ENCODE results near the gene ADAMTSL1. TPM values are rescaled to one million over a fixed set of nuclear protein-coding genes. Genes with fewer than 3 reads are reported as not detected.

Gene ADAMTSL1
- total RNA-seq, 1 donor from 2014 or later: 1.6 TPM

DNA sequence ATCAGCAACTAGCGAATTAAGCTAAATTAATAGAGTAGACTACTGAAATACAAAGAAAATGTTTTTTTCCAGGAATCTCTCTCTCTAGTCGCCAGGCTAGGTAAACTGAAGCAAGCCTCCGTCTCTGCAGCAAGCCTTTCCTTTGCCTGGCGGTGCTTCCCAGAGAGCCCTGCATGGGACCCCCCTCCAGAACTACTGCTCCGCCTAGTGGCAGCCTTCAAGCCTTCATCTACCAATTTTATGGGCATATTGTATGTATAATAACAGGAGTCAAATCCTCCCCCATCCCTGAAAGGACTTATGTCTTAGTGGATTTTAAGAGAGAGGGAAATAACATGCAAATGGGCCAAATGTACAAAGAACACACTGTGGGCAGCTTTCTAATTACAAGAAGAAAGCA lies 317.1 kb downstream of the ADAMTSL1 start:
- H3K27me3 ChIP-seq (ENCODE audit: control insufficient read depth, insufficient read depth, low read length): no peaks in the 10 kb centered on the region
- TF ChIP-seq, protein P1, sequence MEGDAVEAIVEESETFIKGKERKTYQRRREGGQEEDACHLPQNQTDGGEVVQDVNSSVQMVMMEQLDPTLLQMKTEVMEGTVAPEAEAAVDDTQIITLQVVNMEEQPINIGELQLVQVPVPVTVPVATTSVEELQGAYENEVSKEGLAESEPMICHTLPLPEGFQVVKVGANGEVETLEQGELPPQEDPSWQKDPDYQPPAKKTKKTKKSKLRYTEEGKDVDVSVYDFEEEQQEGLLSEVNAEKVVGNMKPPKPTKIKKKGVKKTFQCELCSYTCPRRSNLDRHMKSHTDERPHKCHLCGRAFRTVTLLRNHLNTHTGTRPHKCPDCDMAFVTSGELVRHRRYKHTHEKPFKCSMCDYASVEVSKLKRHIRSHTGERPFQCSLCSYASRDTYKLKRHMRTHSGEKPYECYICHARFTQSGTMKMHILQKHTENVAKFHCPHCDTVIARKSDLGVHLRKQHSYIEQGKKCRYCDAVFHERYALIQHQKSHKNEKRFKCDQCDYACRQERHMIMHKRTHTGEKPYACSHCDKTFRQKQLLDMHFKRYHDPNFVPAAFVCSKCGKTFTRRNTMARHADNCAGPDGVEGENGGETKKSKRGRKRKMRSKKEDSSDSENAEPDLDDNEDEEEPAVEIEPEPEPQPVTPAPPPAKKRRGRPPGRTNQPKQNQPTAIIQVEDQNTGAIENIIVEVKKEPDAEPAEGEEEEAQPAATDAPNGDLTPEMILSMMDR (IDR thresholded peaks at IDR 0.05; ENCODE audit: insufficient read depth, low read length, severe bottlenecking): no peak
- no peaks in the 10 kb centered on the region for H3K36me3 ChIP-seq (ENCODE audit: control insufficient read depth, insufficient read depth, low read length)
- DNase-seq (ENCODE audit: low read depth): no peak
- no peak for FAIRE-seq
- H3K4me3 ChIP-seq (ENCODE audit: low read depth, low read length): no peak overlapping the region

GRCh38 chr9:18793122-18793521 lies 319.2 kb downstream of the ADAMTSL1 start:
- Histone ChIP-seq H3K36me3 (ENCODE audit: control insufficient read depth, insufficient read depth, low read length) (no peaks in the 10 kb centered on the region), H3K27me3 (ENCODE audit: control insufficient read depth, insufficient read depth, low read length) (no peaks in the 10 kb centered on the region), H3K4me3 (ENCODE audit: low read depth, low read length) (no peak overlapping the region)
- TF ChIP-seq, protein P1 (IDR thresholded peaks at IDR 0.05; ENCODE audit: insufficient read depth, low read length, severe bottlenecking): no peak
- DNase-seq (ENCODE audit: low read depth): no peak
- FAIRE-seq: no peak

DNA sequence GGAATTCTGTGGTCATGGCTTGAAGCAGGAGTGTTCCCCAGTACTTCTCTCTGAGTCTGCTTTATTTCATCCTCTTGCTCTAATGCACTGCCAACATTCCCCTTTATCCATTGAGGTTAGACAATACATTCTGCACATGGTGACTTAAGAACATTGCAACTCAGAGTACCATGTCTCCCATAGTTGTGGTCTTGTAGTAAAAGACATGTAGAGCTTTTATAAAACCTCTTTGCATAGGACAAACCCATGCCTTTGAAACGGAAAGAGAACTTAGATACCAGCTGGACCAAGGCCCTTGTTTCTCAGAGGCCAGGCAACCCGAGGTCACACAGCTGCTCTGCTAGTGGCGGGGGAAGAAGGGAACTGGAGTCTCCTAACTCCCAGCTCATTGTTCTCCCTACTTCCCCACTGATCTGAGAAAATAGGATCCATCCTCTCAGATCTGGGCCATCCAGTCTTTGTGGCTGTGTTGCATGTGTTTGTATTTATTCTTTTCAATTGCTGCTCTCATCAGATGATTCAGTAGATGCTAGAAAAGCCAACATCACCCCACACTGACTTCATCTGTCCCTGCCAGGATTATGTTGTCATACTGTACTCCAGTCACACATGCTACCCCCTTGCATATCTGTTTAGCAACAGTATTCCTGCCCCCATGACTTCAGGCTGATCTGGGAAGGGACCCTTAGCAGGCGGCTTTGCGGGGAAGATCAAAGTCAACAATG lies 322.2 kb downstream of the ADAMTSL1 start:
- Histone ChIP-seq H3K4me3 (ENCODE audit: low read depth, low read length) (no peak overlapping the region), H3K27me3 (ENCODE audit: control insufficient read depth, insufficient read depth, low read length) (no peaks in the 10 kb centered on the region), H3K36me3 (ENCODE audit: control insufficient read depth, insufficient read depth, low read length) (no peaks in the 10 kb centered on the region)
- DNase-seq (ENCODE audit: low read depth) (no peak), FAIRE-seq (no peak)
- TF ChIP-seq, protein P1 (IDR thresholded peaks at IDR 0.05; ENCODE audit: insufficient read depth, low read length, severe bottlenecking): no peak

- Histone ChIP-seq H3K4me3 (ENCODE audit: low read depth, low read length) (no peak overlapping the region), H3K27me3 (ENCODE audit: control insufficient read depth, insufficient read depth, low read length) (no peaks in the 10 kb centered on the region), H3K36me3 (ENCODE audit: control insufficient read depth, insufficient read depth, low read length) (no peaks in the 10 kb centered on the region)
- DNase-seq (ENCODE audit: low read depth) (no peak), FAIRE-seq (no peak)
- TF ChIP-seq, protein P1 (IDR thresholded peaks at IDR 0.05; ENCODE audit: insufficient read depth, low read length, severe bottlenecking): no peak
These were observed 322.8 kb downstream of the ADAMTSL1 start for GRCh38 chr9:18796696-18797270.

DNA sequence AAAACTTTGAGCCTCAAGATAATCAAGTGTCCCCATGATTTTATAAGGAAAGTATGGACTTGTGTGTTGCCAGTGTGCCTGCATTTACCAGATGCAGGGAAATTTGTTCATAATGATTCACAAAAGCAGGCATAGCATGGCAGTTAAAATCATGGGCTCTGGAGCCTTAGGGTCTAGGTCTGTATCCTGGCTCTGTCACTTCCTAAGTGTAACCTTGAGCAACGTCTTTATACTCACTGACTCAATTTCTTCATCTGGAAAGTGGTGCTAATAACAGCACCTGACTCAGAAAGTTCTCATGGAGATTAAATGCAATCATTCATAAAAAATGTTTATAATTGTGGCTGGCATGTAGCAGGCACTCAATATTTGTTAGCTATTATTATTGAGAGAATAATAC lies 324.2 kb downstream of the ADAMTSL1 start:
- no peak for FAIRE-seq
- DNase-seq (ENCODE audit: low read depth): peak; percentile 2

More for the DNA sequence above, 324.2 kb downstream of the ADAMTSL1 start:
- TF ChIP-seq, protein P1 (IDR thresholded peaks at IDR 0.05; ENCODE audit: insufficient read depth, low read length, severe bottlenecking): no peak
- Histone ChIP-seq H3K27me3 (ENCODE audit: control insufficient read depth, insufficient read depth, low read length) (no peaks in the 10 kb centered on the region), H3K36me3 (ENCODE audit: control insufficient read depth, insufficient read depth, low read length) (no peaks in the 10 kb centered on the region), H3K4me3 (ENCODE audit: low read depth, low read length) (no peak overlapping the region)

All from bronchial epithelial cell (primary cell).